Endothelial cell of umbilical vein (primary cell): ENCODE data around the gene KRTAP7-1. TPM values are rescaled to one million over a fixed set of nuclear protein-coding genes. Genes with fewer than 3 reads are reported as not detected.

Experiments used
- BruUV-seq: library from RNA; stranded (reverse); fragments of 400-500 nt; replicated peaks from 2 replicates; lab custom pipeline; 2021; lab: Mats Ljungman, UMichigan
- CTCF ChIA-PET: fragments of 300-600, 350-600 bp; sonication (Branson Sonifier 250); formaldehyde crosslinking; loops from one replicate; lab custom pipeline; 2021; ENCODE audit warnings: antibody characterized with exemption, inconsistent platforms; lab: Charles Lee
- POLR2A ChIA-PET: fragments of 300-600, 350-600 bp; sonication (Branson Sonifier 250); formaldehyde crosslinking; loops from one replicate; lab custom pipeline; 2021; ENCODE audit warnings: antibody characterized with exemption, inconsistent platforms; lab: Charles Lee
- DNase-seq: peaks from one replicate; pipeline ENCODE4 v3.0.0-alpha.2; 2011; ENCODE audit warnings: low read depth, low spot score
- FAIRE-seq: peaks from 2 replicates; lab custom pipeline; 2011; peaks lifted over from hg19 to GRCh38; lab: Jason Lieb, UNC
- H2AFZ ChIP-seq: 2 replicates; pipeline ENCODE4 v1.6.0; 2012; ENCODE audit warnings: low read depth, low read length, control low read depth, inconsistent platforms
- H3K27ac ChIP-seq: 2 replicates; pipeline ENCODE4 v1.5.1; 2011; ENCODE audit warnings: low read depth, mild to moderate bottlenecking, control low read depth, low read length, moderate library complexity; ENCODE audit not compliant: insufficient read depth
- H3K27me3 ChIP-seq, 2 experiments: 2 replicates each; pipeline versions ENCODE4 v1.6.0 to v1.6.1; 2011; ENCODE audit warnings: low read length in 2 of 2, mixed read lengths in 1 of 2; ENCODE audit not compliant: control insufficient read depth in 2 of 2, insufficient read depth in 2 of 2
- H3K36me3 ChIP-seq, 2 experiments: 2 replicates in 1 of 2; 3 replicates in 1 of 2; pipeline ENCODE4 v1.5.1; 2011; ENCODE audit warnings: low read length in 2 of 2, mild to moderate bottlenecking in 1 of 2, moderate library complexity in 1 of 2; ENCODE audit not compliant: control insufficient read depth in 2 of 2, insufficient read depth in 2 of 2; ENCODE audit errors: extremely low read depth in 1 of 2
- H3K4me1 ChIP-seq: 3 replicates; pipeline ENCODE4 v1.5.1; 2011; ENCODE audit warnings: mild to moderate bottlenecking, low read length; ENCODE audit not compliant: control insufficient read depth, insufficient read depth; ENCODE audit errors: extremely low read depth
- H3K4me2 ChIP-seq: 2 replicates; pipeline ENCODE4 v1.6.1; 2011; ENCODE audit warnings: low read length, control low read depth, mixed read lengths; ENCODE audit not compliant: insufficient read depth
- H3K4me3 ChIP-seq, 3 experiments: fragments of 200-600 bp in 1 of 3; sonication (generic), shearing (Covaris generic) in 1 of 3; replicated peaks in 1 of 3; 2 replicates each; pipeline ENCODE4 v1.5.1; 2011 to 2016; ENCODE audit warnings: control low read depth in 3 of 3, low read length in 3 of 3, mild to moderate bottlenecking in 2 of 3, inconsistent platforms in 1 of 3, low read depth in 1 of 3, moderate library complexity in 1 of 3; ENCODE audit not compliant: insufficient read depth in 1 of 3
- H3K79me2 ChIP-seq: 2 replicates; pipeline ENCODE4 v1.6.0; 2012; ENCODE audit warnings: low read length, inconsistent platforms; ENCODE audit not compliant: control insufficient read depth, insufficient read depth
- H3K9ac ChIP-seq: replicated peaks from 2 replicates; pipeline ENCODE3; 2011; ENCODE audit warnings: low read length, control low read depth; ENCODE audit not compliant: insufficient read depth; ENCODE audit errors: extremely low read depth
- H3K9me1 ChIP-seq: replicated peaks from 3 replicates; pipeline ENCODE4 v1.6.0; 2011; ENCODE audit warnings: mild to moderate bottlenecking, low read length; ENCODE audit not compliant: control insufficient read depth, insufficient read depth; ENCODE audit errors: extremely low read depth
- H3K9me3 ChIP-seq: replicated peaks from 2 replicates; pipeline ENCODE4 v1.5.1; 2012; ENCODE audit warnings: low read length, inconsistent platforms; ENCODE audit not compliant: control insufficient read depth, insufficient read depth
- H4K20me1 ChIP-seq: replicated peaks from 2 replicates; pipeline ENCODE3; 2011; ENCODE audit warnings: mild to moderate bottlenecking, low read length; ENCODE audit not compliant: control insufficient read depth, insufficient read depth; ENCODE audit errors: extremely low read depth
- EZH2 ChIP-seq: IDR thresholded peaks from 2 replicates; pipeline ENCODE4 v1.6.1; 2012; ENCODE audit warnings: borderline replicate concordance, low read depth, mild to moderate bottlenecking, moderate library complexity, low read length, inconsistent platforms; ENCODE audit not compliant: severe bottlenecking
- FOS ChIP-seq: IDR thresholded peaks from 2 replicates; pipeline ENCODE4 v1.6.1; 2011; ENCODE audit warnings: mild to moderate bottlenecking, low read length, moderate library complexity, borderline replicate concordance; ENCODE audit not compliant: insufficient read depth
- GATA2 ChIP-seq: IDR thresholded peaks from 2 replicates; pipeline ENCODE4 v1.7.0; 2011; ENCODE audit warnings: low read depth, mild to moderate bottlenecking, moderate library complexity, mixed read lengths, low read length; ENCODE audit not compliant: insufficient read length, insufficient read depth
- JUN ChIP-seq: IDR thresholded peaks from 2 replicates; pipeline ENCODE4 v1.6.1; 2011; ENCODE audit warnings: borderline replicate concordance, low read depth; ENCODE audit not compliant: insufficient read length, insufficient read depth
- MAX ChIP-seq: IDR thresholded peaks from 2 replicates; pipeline ENCODE4 v1.6.1; 2011; ENCODE audit not compliant: insufficient read depth, insufficient read length
- MYC ChIP-seq: IDR thresholded peaks from one replicate; pipeline ENCODE4 v1.6.1; 2011; ENCODE audit warnings: mild to moderate bottlenecking, low read depth, low read length
- POLR2A ChIP-seq: IDR thresholded peaks from 2 replicates; pipeline ENCODE4 v1.6.1; 2012; ENCODE audit warnings: low read depth, mild to moderate bottlenecking, control low read depth, low read length
- POLR2AphosphoS5 ChIP-seq: IDR thresholded peaks from 2 replicates; pipeline ENCODE4 v1.6.1; 2012; ENCODE audit warnings: low read depth, mild to moderate bottlenecking, control low read depth, low read length, moderate library complexity; ENCODE audit not compliant: insufficient read depth
- dilution Hi-C: fragments of 300-500 bp; cut with MboI; formaldehyde crosslinking; loops from one replicate; pipeline ENCODE4 v1.15.0; 2019; ENCODE audit warnings: low sequenced_read_pairs; ENCODE audit not compliant: extremely low pct_ligation_motif_present
- intact Hi-C: fragments of 100-400 bp; cut with micrococcal nuclease; formaldehyde crosslinking; loops from one replicate; pipeline ENCODE4 v1.10.0; 2022
- polyA plus RNA-seq, 4 experiments: library from polyadenylated mRNA; depleted of rRNA in 3 of 4; stranded (reverse) in 3 of 4; unstranded in 1 of 4; fragments of >200 nt; gene quantifications; 2 replicates each; pipeline versions ENCODE4 v1.2.1 to v1.2.3, GENCODE V29; 2011 to 2012; ENCODE audit warnings: missing spikeins in 1 of 4
- total RNA-seq: library from RNA; stranded (reverse); gene quantifications from 2 replicates; pipeline ENCODE4 v1.2.3, GENCODE V29; 2021
- TF ChIP-seq, protein P1 (sequence below), 2 donors: IDR thresholded peaks; 1 replicate in 1 of 2; 2 replicates in 1 of 2; pipeline ENCODE4 v1.5.1; 2011; ENCODE audit warnings: low read length in 2 of 2, mild to moderate bottlenecking in 2 of 2, moderate library complexity in 2 of 2, control low read depth in 1 of 2, inconsistent platforms in 1 of 2, low read depth in 1 of 2; ENCODE audit not compliant: insufficient read depth in 1 of 2; ENCODE audit errors: extremely low read depth in 1 of 2

KRTAP7-1 gene
- total and polyA plus RNA-seq, 2 donors (not counting 3 experiments of a cell fraction or from before 2014, with no cell fraction given) = not detected

- TF ChIP-seq POLR2AphosphoS5 = no peak
- no peak for TF ChIP-seq POLR2A
- TF ChIP-seq GATA2 = no peak
- no peak for TF ChIP-seq MAX
- TF ChIP-seq JUN = no peak
- no peak for TF ChIP-seq EZH2
- TF ChIP-seq, protein P1, sequence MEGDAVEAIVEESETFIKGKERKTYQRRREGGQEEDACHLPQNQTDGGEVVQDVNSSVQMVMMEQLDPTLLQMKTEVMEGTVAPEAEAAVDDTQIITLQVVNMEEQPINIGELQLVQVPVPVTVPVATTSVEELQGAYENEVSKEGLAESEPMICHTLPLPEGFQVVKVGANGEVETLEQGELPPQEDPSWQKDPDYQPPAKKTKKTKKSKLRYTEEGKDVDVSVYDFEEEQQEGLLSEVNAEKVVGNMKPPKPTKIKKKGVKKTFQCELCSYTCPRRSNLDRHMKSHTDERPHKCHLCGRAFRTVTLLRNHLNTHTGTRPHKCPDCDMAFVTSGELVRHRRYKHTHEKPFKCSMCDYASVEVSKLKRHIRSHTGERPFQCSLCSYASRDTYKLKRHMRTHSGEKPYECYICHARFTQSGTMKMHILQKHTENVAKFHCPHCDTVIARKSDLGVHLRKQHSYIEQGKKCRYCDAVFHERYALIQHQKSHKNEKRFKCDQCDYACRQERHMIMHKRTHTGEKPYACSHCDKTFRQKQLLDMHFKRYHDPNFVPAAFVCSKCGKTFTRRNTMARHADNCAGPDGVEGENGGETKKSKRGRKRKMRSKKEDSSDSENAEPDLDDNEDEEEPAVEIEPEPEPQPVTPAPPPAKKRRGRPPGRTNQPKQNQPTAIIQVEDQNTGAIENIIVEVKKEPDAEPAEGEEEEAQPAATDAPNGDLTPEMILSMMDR (IDR thresholded peaks at IDR 0.05; ENCODE audit: extremely low read depth in 1 of 2, insufficient read depth in 1 of 2, low read depth in 1 of 2, low read length in 2 of 2) = no peak
- TF ChIP-seq FOS = no peak
- no peak for TF ChIP-seq MYC
- peaks cover 2% of the 10 kb centered on the region for H3K9me3 ChIP-seq
- FAIRE-seq (no peak), DNase-seq (no peak)
- H3K9ac ChIP-seq = no peak overlapping the region
- H3K9me1 ChIP-seq = no peaks in the 10 kb centered on the region
- H3K4me2 ChIP-seq = no peak overlapping the region
- dilution Hi-C loops (no loop called here), intact Hi-C loops (no loop called here)
- no TSS peak for BruUV-seq
- no peaks in the 10 kb centered on the region for H3K4me1 ChIP-seq
- no peaks in the 10 kb centered on the region for H3K36me3 ChIP-seq
- POLR2A ChIA-PET = no interaction called here
- H3K27ac ChIP-seq = no peak overlapping the region
- H3K27me3 ChIP-seq = no peaks in the 10 kb centered on the region
- no peaks in the 10 kb centered on the region for H4K20me1 ChIP-seq
- CTCF ChIA-PET = no interaction called here
- H2AFZ ChIP-seq = no peak overlapping the region
- H3K4me3 ChIP-seq = no peak overlapping the region
- no peaks in the 10 kb centered on the region for H3K79me2 ChIP-seq
Observed at GRCh38 chr21:30793581-30794314, 35.8 kb downstream of the KRTAP7-1 start.
